Activated T-helper 2 cell treated with anti-CD3 and anti-CD28 coated beads, Interferon-gamma antibody, Interleukin-2, Interleukin-4, amounts not matched to agents 10 μg/mL and 5 μg/mL and 100 μg/mL, durations not matched to agents 14 hours and 24 hours and 36 hours (primary cell): Measurements from ENCODE around the gene FAM98C. TPM values are rescaled to one million over a fixed set of nuclear protein-coding genes. Genes with fewer than 3 reads are reported as not detected.

Experiments
- DNase-seq: peaks from one replicate; pipeline ENCODE4 v3.0.0; 2021; ENCODE audit warnings: low spot score
- H3K27ac Mint-ChIP-seq: one replicate; pipeline ENCODE4 v1.8.0; 2021; ENCODE audit warnings: mixed read lengths
- H3K27me3 Mint-ChIP-seq: one replicate; pipeline ENCODE4 v1.8.0; 2021; ENCODE audit warnings: low read depth, mixed read lengths
- H3K36me3 Mint-ChIP-seq: one replicate; pipeline ENCODE4 v1.8.0; 2021; ENCODE audit warnings: low read depth, mixed read lengths
- H3K4me1 Mint-ChIP-seq: one replicate; pipeline ENCODE4 v1.8.0; 2021; ENCODE audit warnings: low read depth, mixed read lengths
- H3K4me3 Mint-ChIP-seq: one replicate; pipeline ENCODE4 v1.8.0; 2021; ENCODE audit warnings: low read depth, mild to moderate bottlenecking, moderate library complexity, mixed read lengths
- H3K9me3 Mint-ChIP-seq: one replicate; pipeline ENCODE4 v1.8.0; 2021; ENCODE audit warnings: mixed read lengths
- intact Hi-C: fragments of 100-400 bp; cut with micrococcal nuclease; formaldehyde crosslinking; loops from one replicate; pipeline ENCODE4 v1.15.1; 2023
- total RNA-seq: library from RNA; stranded (reverse); gene quantifications from 2 replicates; pipeline ENCODE4 v1.2.3, GENCODE V29; 2022

The FAM98C gene
- total RNA-seq, 1 donor from 2014 or later: 32.7 TPM

DNA sequence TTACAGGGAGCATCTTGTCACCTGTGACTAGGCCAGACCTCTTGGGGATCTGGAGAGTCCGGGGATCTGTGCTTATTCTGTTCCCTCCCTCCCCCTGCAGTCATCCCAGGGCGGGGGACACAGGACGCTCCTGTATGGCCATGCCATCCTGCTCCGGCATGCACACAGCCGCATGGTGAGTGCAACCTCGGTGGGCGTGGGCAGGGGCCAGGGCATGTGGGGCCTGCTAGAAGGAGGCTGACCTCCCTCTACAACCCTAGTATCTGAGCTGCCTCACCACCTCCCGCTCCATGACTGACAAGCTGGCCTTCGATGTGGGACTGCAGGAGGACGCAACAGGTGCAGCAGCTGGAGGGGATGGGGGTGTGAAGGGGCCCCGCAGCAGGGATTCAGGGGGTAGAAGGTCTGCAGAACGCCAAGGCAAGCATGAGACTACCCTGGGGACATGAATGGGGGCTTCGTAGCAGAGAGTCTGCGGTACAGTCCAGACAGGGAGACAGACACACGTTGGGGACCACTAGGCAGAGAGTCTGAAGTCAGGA, 40.6 kb downstream of the FAM98C start:
- Mint-ChIP-seq H3K4me1 (peaks cover 7% of the 10 kb centered on the region), H3K27me3 (no peaks in the 10 kb centered on the region), H3K27ac (no peak overlapping the region), H3K36me3 (no peaks in the 10 kb centered on the region), H3K4me3 (no peak overlapping the region), H3K9me3 (no peaks in the 10 kb centered on the region)
- intact Hi-C loops: no loop called here
- no peak for DNase-seq

DNA sequence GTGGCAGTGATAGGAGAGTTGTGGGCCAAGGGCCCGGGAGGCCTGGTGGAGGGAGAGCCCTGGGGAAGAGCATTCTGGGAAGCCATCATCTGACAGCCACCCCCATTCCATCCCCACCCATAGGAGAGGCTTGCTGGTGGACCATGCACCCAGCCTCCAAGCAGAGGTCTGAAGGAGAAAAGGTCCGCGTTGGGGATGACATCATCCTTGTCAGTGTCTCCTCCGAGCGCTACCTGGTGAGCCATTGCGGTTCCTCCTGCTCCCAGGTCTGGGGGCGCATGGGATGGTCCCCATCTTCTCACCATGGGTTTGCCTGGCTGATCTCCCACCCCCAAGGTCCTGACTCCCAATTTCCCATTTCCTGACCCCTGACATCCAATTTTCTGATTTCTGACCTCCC, 41.1 kb downstream of the FAM98C start:
- intact Hi-C loops: no loop called here
- DNase-seq: no peak
- H3K9me3 Mint-ChIP-seq: no peaks in the 10 kb centered on the region
- H3K27ac Mint-ChIP-seq: no peak overlapping the region
- no peaks in the 10 kb centered on the region for H3K27me3 Mint-ChIP-seq
- H3K4me1 Mint-ChIP-seq: peaks cover 7% of the 10 kb centered on the region
- no peaks in the 10 kb centered on the region for H3K36me3 Mint-ChIP-seq
- no peak overlapping the region for H3K4me3 Mint-ChIP-seq

DNA sequence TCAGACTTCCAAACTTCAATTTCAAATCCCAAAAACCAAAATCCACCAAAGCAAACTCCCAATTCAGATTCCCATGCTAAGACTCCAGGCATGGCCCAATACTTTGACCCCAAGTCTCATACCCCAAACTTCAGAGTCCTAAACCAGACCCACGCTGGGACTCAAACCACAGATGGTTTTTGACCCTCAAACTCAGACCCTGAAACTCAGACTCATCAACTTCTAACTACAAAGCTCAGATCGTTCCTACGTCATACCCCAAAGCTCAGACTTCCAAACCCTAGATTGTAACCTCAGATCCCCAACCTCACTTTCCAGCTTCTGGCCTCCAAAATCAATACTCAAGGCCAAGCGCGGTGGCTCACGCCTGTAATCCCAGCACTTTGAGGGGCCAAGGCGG, 42.5 kb downstream of the FAM98C start:
- DNase-seq: no peak
- H3K4me1 Mint-ChIP-seq: peaks cover 7% of the 10 kb centered on the region
- no peaks in the 10 kb centered on the region for H3K9me3 Mint-ChIP-seq
- H3K27me3 Mint-ChIP-seq: no peaks in the 10 kb centered on the region
- no peaks in the 10 kb centered on the region for H3K36me3 Mint-ChIP-seq
- no peak overlapping the region for H3K27ac Mint-ChIP-seq
- no peak overlapping the region for H3K4me3 Mint-ChIP-seq
- intact Hi-C loops: no loop called here

DNA sequence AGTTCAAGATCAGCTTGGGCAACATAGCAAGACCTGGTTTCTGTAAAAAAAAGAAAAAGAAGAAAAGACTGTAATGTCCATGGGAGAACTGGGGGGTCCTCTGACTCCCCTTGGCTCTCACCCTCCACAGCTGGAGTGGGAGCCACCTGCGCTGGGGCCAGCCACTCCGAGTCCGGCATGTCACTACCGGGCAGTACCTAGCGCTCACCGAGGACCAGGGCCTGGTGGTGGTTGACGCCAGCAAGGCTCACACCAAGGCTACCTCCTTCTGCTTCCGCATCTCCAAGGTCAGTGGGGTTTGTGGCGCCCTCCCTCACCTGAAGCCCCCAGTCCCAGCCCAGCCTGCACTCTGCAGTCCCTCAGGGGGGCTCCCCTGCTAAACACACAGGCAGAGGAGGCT, 45.3 kb downstream of the FAM98C start:
- intact Hi-C loops: no loop called here
- Mint-ChIP-seq H3K27ac (no peak overlapping the region), H3K9me3 (no peaks in the 10 kb centered on the region), H3K36me3 (no peaks in the 10 kb centered on the region), H3K4me1 (peaks cover 3% of the 10 kb centered on the region), H3K4me3 (no peak overlapping the region), H3K27me3 (no peaks in the 10 kb centered on the region)
- DNase-seq: no peak

DNA sequence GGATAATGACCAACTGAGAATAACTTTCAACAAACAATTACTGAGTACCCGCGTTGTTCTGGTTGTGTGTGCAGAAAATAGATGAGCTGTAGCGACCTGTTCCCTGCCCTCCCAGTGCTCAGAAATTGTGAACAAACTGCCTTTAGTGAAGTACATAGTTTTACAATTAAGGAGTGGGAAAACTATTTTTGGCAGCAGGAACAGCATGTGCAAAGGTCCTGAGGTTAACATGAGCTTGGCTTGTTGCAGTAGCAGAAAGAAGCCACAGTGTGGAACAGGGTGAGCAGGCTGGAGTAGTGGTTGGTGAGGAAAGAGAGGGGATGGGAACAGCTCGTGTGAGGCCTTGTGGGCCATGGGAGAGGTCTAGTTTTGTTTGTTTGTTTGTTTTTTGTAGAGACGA, 46.6 kb downstream of the FAM98C start:
- DNase-seq: no peak
- no peaks in the 10 kb centered on the region for H3K9me3 Mint-ChIP-seq
- no peaks in the 10 kb centered on the region for H3K36me3 Mint-ChIP-seq
- no peak overlapping the region for H3K27ac Mint-ChIP-seq
- intact Hi-C loops: no loop called here
- peaks cover 8% of the 10 kb centered on the region for H3K4me1 Mint-ChIP-seq
- no peaks in the 10 kb centered on the region for H3K27me3 Mint-ChIP-seq
- no peak overlapping the region for H3K4me3 Mint-ChIP-seq

DNA sequence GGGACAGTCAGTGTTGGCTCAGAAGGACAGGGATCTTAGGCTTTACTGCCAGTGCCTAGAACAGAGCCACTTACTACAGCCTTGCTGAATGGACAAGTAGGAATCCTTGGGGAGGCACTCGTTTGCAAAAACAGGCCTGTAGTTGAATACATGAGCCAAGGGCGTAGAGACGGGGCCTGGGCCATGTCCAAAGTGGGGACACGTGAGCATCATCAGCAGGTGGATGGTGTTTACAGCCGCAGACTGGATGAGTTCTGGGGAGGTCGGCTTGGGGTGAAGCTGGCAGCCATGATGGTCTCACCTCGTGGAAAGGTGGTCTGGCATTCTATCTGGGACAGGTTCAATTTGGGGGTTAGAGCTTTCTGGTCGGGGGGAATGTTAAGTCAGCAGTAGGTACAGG, 48.1 kb downstream of the FAM98C start:
- no peaks in the 10 kb centered on the region for H3K36me3 Mint-ChIP-seq
- DNase-seq: no peak
- intact Hi-C loops: no loop called here
- H3K4me1 Mint-ChIP-seq: peaks cover 6% of the 10 kb centered on the region
- H3K9me3 Mint-ChIP-seq: no peaks in the 10 kb centered on the region
- H3K4me3 Mint-ChIP-seq: no peak overlapping the region
- H3K27me3 Mint-ChIP-seq: no peaks in the 10 kb centered on the region
- no peak overlapping the region for H3K27ac Mint-ChIP-seq

DNA sequence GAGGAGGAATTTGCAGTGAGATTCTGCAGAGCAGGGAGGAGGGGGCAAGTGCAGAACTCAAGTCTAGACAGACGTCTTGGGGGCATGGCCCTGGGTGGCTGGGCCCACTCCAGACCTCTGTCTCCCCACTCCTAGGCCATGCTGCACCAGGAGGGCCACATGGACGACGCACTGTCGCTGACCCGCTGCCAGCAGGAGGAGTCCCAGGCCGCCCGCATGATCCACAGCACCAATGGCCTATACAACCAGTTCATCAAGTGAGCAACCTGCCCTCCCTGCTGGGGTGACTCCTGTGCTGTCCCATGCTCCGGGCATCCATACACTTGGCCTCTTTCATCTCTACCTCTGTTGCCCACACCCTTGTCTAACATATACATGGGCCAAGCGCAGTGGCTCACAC, 48.7 kb downstream of the FAM98C start:
- Mint-ChIP-seq H3K27ac (no peak overlapping the region), H3K4me1 (peaks cover 6% of the 10 kb centered on the region), H3K9me3 (no peaks in the 10 kb centered on the region), H3K36me3 (no peaks in the 10 kb centered on the region), H3K4me3 (no peak overlapping the region), H3K27me3 (no peaks in the 10 kb centered on the region)
- intact Hi-C loops: no loop called here
- no peak for DNase-seq

DNA sequence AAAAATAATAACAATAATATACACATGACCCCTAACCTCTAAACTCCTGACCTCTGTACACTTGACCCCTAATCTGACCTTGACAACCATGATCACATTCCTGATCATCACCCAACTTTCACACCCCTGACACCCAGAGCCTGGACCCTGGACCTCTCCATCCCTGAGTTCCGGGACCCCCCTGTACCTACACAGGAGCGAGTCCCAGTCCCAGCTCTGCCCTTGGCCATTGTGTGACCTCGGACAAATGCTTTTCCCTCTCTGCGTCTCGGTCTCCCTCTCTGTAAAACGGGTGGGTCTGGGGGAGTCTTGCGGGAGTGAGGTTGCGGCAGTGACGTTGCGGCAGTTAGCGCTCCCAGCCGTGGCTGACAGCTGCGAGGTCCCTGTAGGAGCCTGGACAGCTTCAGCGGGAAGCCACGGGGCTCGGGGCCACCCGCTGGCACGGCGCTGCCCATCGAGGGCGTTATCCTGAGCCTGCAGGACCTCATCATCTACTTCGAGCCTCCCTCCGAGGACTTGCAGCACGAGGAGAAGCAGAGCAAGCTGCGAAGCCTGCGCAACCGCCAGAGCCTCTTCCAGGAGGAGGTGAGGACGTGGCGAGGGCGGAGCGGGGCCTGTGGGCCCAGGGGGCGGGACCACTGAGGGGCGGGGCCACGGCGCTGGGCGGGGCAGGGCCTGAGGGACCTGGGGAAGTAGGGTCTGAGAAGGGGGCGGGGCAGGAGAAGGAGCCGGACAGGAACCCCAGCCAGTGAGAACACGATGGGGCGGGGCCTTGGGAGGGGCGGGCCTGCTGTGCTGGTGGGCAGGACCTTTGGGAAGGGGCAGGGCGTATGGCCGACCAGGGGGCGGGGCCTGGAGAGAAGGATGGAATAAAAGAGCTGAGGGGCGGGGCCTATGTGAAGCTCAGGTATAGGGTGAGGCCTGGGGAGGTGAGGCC, 49.8 kb downstream of the FAM98C start:
- intact Hi-C loops: no loop called here
- no peak for DNase-seq
- Mint-ChIP-seq H3K4me1 (peaks cover 6% of the 10 kb centered on the region), H3K4me3 (no peak overlapping the region), H3K27me3 (no peaks in the 10 kb centered on the region), H3K27ac (no peak overlapping the region), H3K9me3 (no peaks in the 10 kb centered on the region), H3K36me3 (peaks cover 5% of the 10 kb centered on the region)

DNA sequence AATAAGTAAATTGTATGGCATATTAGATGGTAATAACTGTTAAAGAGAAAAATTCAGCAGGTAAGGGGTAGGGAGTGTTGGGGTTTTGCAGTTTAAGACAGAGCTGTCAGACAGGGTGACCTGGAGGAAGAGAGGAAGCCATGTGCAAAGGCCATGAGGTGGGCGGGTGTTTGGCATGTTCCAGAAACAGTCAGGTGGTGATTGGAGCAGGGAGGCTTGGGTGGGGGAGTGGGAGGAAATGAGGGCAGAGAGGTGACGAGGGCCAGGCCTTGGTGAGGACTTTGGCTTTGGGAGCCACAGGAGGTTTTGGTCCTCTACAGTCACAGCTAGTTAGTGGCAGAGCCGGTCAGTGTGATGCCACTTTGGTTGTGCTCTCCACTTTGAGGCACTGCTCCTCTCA, 50.7 kb downstream of the FAM98C start:
- Mint-ChIP-seq H3K4me3 (no peak overlapping the region), H3K36me3 (peaks cover 5% of the 10 kb centered on the region), H3K9me3 (no peaks in the 10 kb centered on the region), H3K4me1 (peaks cover 6% of the 10 kb centered on the region), H3K27me3 (no peaks in the 10 kb centered on the region), H3K27ac (no peak overlapping the region)
- intact Hi-C loops: no loop called here
- DNase-seq: no peak

DNA sequence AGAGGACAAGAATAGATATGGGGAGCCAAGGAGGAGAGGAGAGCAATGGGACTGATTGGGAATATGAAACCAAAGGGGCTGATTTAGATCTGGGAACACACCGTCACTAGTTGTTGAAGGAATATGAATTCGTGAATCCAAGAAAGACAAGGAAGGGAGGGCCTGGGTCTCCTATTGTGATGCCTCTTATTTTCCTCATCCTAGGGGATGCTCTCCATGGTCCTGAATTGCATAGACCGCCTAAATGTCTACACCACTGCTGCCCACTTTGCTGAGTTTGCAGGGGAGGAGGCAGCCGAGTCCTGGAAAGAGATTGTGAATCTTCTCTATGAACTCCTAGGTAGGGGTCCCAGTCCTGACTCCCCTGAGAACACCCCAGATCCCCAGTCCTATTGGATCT, 52.1 kb downstream of the FAM98C start:
- no peak overlapping the region for H3K27ac Mint-ChIP-seq
- intact Hi-C loops: no loop called here
- H3K4me1 Mint-ChIP-seq: peaks cover 6% of the 10 kb centered on the region
- no peaks in the 10 kb centered on the region for H3K27me3 Mint-ChIP-seq
- H3K36me3 Mint-ChIP-seq: peaks cover 8% of the 10 kb centered on the region
- no peaks in the 10 kb centered on the region for H3K9me3 Mint-ChIP-seq
- DNase-seq: no peak
- H3K4me3 Mint-ChIP-seq: no peak overlapping the region

DNA sequence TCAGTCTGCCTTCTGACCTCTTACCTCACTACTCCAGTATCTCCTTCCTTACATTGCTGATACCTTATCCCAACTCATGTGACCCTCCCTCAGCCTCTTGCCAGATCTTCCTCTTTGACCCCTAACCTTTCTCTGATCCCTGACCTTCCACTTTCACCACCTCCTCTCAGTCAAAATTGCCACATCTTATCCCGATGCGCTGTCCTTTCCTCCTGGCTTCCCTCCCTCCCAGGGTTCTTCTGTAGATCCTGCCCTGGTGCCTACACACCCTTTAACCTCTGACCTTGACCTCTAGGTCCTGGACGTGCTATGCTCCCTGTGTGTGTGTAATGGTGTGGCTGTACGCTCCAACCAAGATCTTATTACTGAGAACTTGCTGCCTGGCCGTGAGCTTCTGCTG, 54.3 kb downstream of the FAM98C start:
- no peak for DNase-seq
- Mint-ChIP-seq H3K27ac (no peak overlapping the region), H3K36me3 (peaks cover 8% of the 10 kb centered on the region), H3K4me1 (peaks cover 6% of the 10 kb centered on the region), H3K9me3 (no peaks in the 10 kb centered on the region), H3K27me3 (no peaks in the 10 kb centered on the region), H3K4me3 (no peak overlapping the region)
- intact Hi-C loops: no loop called here

DNA sequence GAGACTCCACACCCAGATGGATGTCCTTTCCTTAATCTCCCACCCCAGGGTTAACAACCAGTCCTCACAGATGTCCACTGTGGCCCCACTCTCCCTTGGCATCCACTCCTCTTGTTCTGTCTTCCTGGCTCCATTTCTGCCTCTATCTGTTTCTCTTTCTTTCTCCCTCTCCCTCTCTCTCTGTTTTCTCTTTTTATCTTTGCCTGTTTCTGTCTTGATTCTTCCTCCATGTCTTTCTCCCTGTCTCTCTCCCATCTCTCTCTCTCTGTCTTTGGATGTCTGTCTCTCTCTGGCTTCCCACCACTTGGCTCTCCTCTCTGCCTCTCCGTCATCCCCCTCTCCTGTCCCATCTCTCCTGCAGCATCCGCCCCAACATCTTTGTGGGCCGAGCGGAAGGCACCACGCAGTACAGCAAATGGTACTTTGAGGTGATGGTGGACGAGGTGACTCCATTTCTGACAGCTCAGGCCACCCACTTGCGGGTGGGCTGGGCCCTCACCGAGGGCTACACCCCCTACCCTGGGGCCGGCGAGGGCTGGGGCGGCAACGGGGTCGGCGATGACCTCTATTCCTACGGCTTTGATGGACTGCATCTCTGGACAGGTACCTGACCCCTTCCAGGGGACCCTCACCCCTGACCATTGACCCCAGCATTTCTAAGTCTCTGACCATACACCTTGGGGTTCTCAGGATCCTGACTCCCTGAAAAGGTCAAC, 55.0 kb downstream of the FAM98C start:
- Mint-ChIP-seq H3K4me1 (peaks cover 6% of the 10 kb centered on the region), H3K27ac (no peak overlapping the region), H3K36me3 (peaks cover 8% of the 10 kb centered on the region), H3K4me3 (no peak overlapping the region), H3K9me3 (no peaks in the 10 kb centered on the region), H3K27me3 (no peaks in the 10 kb centered on the region)
- no peak for DNase-seq
- intact Hi-C loops: no loop called here
